AG08395 (cell line): ENCODE measurements around the gene HIP1.
"Not testable (repeated sequence)": the region's sequence is repeated elsewhere in the genome, so short reads cannot be mapped to it uniquely, and the experiment has no call there.

ENCODE experiments used
- DNase-seq: peaks from one replicate; pipeline ENCODE4 v3.0.0; 2012; ENCODE audit warnings: mixed read lengths, low spot score

Gene HIP1

DNA sequence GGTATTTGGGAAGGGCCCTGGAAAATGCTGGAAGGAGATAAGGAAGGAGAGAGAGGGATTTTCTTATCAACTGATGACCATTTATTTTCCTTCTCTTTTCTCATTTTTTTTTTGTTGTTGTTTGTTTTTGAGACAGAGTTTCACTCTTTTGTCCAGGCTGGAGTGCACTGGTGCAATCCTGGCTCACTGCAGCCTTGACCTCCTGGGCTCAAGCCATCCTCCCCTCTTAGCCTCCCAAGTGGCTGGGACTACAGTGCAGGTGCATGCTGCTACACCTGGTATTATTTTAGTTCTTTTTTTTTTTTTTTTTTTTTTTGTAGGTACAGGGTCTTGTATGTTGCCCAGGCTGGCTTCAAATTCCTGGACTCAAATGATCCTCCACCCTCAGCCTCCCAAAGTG, 52.2 kb downstream of the HIP1 start:
- DNase-seq, result no peak

- DNase-seq, result not testable (repeated sequence)
Observed at GRCh38 chr7:75682052-75682451, 56.7 kb downstream of the HIP1 start.

DNA sequence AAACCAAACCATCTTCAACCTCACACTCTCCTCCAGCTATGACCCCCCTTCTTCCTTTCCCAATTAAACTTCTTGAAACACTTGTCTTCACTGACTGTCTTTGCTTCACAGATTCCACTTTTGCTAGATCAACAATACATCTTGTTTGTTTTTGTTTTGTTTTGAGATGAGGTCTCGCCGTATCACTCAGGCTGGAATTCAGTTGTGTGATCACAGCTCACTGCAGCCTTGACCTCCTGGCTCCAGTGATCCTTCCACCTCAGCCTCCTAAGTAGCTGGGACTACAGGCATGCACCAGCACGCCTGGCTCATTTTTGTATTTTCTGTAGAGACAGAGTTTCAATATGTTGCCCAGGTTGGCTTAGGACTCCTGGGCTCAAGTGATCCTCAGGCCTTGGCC, 59.7 kb downstream of the HIP1 start:
- no peak for DNase-seq

GRCh38 chr7:75669579-75669978, 69.2 kb downstream of the HIP1 start:
- DNase-seq, result no peak

DNA sequence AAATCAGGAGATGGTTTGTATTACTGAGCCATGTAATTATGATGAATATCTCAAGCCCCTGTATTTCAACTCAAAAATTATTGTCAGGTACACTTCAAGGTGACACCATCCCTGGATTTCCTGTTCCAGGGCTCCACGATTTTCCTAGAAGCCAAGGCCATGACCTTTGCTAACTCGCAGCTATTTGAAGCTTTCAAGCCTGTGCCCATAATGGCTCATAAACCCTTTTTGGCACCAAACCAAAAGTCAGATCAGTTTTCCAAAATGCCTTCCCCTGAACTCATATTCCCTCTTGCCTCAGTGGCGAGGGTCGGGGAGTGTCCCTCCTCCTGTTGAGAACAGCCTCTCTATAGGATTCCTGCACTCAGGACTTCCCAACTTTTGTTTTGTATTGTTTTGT, 70.8 kb downstream of the HIP1 start:
- DNase-seq, result no peak

DNA sequence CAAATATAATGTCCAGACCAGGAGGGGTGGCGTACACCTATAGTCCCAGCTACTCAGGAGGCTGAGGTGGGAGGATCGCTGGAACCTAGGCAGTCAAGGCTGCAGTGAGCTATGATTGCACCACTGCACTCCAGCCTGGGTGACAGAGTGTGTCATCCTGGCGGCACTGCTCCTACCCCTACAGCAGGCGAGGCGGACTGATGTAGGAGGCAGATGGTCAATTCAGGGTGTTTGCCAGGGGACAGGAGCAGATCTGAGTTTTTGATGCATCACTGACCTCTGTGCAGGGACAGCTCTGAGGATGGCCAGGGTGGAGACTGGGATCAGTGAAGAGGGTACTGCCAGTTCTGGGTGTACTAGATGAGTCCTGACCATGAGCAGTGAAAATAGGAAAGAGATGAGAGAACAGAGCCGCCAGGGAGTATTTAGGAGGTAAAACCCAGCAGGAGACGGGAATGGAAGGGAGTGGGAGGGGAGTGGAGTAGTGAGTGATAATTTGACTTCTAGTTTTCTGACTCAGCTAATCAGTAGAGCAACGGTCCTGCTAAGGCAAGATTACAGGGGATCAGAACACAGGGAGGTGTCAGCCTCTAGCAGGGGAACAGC, 75.3 kb downstream of the HIP1 start:
- DNase-seq, result no peak

DNA sequence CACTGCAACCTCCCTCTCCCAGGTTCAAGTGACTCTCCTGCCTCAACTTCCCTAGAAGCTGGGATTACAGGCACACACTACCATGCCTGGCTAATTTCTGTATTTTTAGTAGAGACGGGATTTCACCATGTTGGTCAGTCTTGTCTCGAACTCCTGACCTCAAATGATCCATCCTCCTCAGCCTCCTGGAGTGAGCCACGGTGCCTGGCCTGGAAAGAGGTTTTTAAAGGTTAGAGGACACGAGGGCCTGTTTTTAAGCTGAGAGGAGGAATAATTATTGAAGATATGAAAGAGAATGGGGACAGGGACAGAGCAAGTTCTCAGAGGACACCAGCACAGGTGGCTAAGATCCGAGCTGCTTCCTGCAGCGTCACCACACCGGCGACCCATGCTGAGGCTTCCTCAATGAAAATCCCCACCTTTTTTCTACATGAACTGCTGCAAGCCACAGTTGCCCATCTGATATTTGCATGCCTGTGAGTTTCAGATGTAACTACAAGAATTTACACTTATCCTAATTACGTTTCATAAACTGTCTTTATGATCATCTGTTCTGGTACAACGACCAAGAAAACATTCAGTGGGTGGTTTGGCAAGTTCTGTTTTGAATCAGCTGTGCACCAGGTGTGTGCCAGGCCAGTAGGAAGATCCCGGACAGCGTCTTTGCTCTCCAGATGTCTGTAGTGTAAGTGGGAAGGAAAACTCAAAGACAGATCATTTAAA, 76.0 kb downstream of the HIP1 start:
- DNase-seq, result no peak

GRCh38 chr7:75660566-75661215, 78.0 kb downstream of the HIP1 start:
- no peak for DNase-seq

DNA sequence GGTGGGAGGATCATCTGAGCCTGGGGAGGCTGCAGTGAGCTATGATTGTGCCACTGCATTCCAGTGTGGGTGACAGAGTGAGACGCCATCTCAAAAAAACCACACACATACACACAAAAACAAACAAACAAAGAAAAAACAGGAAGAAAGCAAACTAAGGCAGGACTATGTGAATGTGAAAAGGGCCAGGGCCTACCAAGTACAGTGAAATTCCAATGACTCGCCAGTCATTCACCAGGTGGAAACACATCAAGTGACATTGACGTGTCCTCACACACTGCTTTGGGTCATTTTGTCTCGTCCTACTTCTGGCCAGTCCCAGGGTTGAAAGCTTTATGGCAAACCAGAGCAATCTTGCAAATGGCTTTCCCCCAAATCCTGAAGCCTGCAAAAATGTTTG, 79.9 kb downstream of the HIP1 start:
- no peak for DNase-seq

GRCh38 chr7:75658369-75658768, 80.4 kb downstream of the HIP1 start:
- no peak for DNase-seq

DNA sequence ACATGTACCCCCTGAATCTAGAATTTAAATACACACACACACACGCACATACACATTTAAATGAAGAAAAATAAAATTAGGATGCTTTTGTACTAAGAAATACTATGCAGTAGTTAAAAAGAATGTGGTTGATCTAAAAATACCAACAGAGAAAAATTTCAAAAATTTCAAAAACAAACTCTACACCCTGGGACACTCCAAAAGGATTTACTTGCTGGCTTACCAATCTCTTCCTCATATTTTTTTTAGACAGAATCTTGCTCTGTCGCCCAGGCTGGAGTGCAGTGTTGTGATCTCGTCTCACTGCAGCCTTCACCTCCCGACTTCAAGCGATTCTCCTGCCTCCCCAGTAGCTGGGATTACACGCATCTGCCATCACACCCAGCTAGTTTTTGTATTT, 80.9 kb downstream of the HIP1 start:
- no peak for DNase-seq

DNA sequence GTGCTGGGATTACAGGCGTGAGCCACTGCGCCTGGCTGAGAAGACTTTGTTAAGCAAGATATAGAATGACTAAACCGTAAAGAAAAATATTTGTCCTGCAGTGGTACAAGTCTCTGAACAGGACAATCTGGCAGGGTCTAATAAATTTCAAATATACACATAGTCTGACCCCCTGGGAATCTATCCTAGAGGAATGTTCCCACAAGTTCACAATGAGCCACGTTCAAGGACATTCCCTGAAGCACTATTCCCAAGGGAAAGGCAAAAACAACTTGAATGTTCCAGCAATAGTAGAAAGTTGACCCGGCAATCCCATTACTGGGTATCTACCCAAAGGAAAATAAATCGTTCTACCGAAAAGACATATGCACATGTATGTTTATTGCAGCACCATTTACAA, 82.0 kb downstream of the HIP1 start:
- no peak for DNase-seq

DNA sequence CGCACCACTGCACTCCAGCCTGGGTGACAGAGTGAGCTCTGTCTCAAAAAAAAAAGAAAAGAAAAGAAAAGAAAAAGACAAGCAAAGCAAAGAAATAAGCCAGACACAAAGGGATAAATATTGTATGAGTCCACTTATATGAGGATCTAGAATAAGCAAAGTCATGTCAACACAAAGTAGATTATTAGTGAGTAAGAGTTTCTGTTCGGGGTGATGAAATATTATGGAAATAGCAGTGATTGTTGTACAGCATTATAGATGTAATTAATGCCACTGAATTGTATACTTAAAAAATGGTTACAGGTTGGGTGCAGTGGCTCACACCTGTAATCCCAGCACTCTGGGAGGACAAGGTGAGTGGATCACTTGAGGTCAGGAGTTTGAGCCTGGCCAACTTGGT, 83.2 kb downstream of the HIP1 start:
- no peak for DNase-seq

DNA sequence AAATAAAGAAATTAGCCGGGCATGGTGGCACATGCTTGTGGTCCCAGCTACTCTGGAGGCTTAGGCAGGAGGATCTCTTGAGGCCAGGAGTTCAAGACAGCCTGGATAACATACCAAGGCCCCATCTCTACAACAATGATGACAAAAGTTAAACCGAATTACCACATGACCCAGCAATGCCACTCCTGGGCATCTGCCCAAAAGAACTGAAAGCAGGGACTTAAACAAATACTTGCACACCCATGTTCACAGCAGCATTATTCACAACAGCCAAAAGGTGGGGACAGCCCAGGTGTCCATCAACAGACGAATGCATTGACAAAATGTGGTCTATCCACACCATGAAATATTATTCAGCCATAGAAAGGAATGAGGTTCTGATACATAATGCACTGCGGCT, 83.9 kb downstream of the HIP1 start:
- DNase-seq, result no peak

- no peak for DNase-seq
Observed at GRCh38 chr7:75653651-75654050, 85.1 kb downstream of the HIP1 start.

- no peak for DNase-seq
Observed at GRCh38 chr7:75652788-75653187, 86.0 kb downstream of the HIP1 start.

DNA sequence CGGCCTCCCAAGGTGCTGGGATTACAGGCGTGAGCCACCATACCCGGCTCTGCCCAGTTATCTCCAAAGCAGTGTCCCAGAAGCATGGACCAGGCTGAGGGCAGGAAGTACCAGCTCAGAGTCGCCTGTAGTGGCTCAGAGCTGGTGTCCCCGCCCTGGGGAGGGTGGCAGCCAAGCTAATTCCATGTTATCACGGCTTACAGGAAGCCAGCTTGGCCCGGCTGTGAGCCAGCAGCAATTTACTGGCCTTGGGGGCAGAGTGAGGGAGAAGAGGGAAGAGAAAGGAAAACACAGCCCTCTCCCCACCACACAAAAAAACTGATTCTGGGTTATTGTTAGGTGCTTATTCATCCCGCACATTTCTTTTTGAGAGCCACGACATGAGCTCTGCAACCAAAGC, 88.1 kb downstream of the HIP1 start:
- DNase-seq, result no peak

- no peak for DNase-seq
Observed at GRCh38 chr7:75650062-75650461, 88.7 kb downstream of the HIP1 start.

- DNase-seq, result no peak
Observed at GRCh38 chr7:75649462-75649861, 89.3 kb downstream of the HIP1 start.

DNA sequence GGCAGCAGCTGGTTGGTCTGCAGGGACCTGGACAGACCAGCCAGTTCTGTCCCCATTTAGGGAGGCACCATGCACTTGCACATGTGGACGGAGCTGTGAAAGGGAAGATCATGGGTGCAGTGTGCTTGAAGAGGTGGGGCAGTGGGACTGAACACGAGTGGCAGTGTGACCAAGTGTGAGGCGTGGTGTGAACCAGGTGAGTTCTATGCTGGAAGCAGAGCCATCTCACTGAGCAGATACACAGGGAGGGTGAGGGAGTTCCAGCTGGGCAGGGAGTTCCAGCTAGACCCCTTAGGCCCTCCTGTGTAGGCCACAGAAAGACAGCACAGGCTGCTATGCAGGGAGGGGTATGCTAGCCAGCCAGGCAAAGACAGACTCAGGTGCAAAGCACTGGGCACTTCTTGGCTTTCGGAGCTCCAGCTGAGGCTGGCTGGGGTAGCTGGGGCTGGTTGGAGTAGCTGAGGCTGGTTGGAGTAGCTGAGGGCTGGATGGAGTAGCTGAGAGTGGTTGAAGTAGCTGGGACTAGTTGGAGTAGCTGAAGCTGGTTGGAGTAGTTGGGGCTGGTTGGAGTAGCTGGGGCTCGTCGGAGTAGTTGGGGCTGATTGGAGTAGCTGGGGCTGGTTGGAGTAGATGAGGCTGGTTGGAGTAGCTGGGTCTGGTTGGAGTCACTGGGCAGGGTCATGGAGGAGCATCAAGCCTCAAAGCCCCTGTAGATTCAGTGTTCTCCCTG, 90.9 kb downstream of the HIP1 start:
- no peak for DNase-seq

DNA sequence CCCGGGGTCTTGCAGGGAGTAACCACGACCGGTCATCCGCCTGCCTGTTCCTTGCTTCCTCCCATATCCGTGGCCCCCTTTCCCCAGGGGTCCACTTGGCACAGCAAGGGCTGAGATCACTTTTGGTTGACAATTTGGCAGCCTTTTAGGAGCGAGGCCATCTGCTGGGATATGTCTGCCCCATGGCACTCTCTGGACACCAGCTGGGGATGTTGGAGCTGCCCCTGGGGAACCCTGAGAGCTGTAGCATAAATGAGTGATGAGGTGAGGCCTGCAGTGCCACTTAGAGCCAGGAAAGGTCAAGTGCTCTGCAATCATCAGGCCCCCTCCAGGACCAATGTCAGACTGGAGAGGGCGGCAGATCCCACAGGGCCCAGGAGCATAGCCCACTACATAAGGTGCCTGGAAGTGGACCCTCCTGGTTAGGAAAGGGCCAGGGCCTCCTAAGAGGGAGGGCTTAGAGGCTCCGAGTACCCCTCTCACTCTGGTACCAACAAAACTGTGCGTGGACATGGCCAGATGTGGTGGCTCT, 92.1 kb downstream of the HIP1 start:
- no peak for DNase-seq

DNA sequence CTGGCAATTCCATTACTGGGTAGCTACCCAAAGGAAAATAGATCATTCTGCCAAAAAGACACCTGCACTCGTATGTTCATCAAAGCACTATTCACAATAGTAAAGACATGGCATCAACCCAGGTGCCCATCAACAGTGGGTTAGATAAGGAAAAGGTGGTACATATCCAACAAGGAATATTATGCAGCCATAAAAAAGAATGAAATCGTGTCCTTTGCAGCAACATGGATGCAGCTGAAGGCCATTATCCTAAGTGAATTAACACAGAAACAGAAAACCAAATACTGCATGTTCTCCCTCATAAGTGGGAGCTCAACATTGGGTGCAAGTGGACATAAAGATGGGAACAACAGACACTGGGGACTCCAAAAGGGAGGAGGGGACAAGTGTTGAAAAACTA, 93.2 kb downstream of the HIP1 start:
- no peak for DNase-seq

DNA sequence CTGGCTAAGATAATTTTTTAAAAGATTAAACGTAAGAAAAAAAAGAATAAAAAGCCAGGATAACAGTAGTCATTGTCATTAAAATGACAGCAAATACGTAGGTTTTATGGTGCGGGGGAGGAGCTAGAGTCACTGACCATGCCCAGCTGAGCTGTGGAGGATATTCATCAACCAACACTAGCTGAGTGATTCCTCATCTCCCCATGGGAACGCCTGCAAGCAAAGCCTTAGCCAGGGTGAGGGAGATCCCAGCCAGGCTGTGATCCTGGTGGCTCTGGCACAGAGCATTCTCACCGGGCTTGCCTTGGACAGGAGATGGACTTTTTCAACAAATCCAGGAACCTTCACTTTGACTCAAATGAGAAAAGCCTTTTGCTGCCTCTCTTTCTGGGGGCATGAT, 94.2 kb downstream of the HIP1 start:
- no peak for DNase-seq
